ENCODE results near the gene CAPN15. TPM values are rescaled to one million over a fixed set of nuclear protein-coding genes. Genes with fewer than 3 reads are reported as not detected.

CAPN15 gene
- total RNA-seq, 1 experiment from 2014 or later = 76.4 TPM

DNA sequence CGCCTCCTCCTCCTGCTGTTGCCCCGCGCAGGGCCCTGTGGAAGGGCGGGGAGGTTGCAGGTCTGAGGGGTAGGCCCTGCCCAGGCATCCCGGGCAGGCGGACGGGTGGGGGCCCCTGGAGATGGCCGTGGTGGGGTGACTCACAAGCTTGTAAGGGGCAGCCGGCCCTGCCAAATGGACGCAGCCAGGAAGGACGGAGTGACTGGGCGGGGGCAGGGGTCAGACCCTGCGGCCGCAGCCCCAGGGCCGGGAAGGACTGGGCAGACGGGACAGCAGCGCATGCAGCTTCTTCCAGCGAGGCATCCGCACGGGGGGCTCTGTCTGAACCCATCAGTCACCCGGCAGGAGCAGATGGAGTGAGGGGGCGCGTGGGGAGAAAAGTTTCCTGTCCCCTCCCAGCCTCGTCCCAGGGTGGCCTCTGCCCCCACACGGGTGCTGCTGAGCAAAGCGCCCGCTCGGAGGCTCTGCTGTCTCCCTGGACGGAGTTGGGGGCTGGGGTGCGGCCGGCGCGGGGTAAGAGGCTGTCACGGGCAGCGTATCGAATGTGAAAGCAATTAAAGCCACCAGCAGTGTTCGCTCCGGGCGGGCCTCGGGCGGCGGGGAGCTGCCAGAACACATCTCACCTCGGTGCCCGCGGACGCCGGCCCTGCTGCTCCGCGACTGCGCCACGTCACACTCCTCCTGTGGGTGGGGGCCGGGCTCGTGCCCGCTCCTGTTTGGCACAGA, 27.3 kb downstream of the CAPN15 start:
- no CpG with 5 or more reads among the region's 54 CpGs for WGBS (ENCODE audit: extremely low coverage, insufficient read length, low lambda C conversion rate)
- peaks cover 21% of the 10 kb centered on the region for H3K27me3 Mint-ChIP-seq (ENCODE audit: low read depth)

More for the DNA sequence above, 27.3 kb downstream of the CAPN15 start:
- H3K23me2 ChIP-seq (ENCODE audit: insufficient read length, low read depth, low read length, poor library complexity, severe bottlenecking) = no peaks in the 10 kb centered on the region
- no peak overlapping the region for H4K8ac ChIP-seq (replicated peaks; ENCODE audit: insufficient read length, low read depth, low read length)
- no peak overlapping the region for H3K14ac ChIP-seq (ENCODE audit: insufficient read depth, low read length)
- H4K20me1 ChIP-seq (ENCODE audit: control insufficient read depth, insufficient read depth, insufficient read length) = no peaks in the 10 kb centered on the region
- H2BK20ac ChIP-seq (ENCODE audit: low read depth, low read length, poor library complexity, severe bottlenecking) = no peak overlapping the region
- H3K18ac ChIP-seq (ENCODE audit: insufficient read length, low read depth, low read length) = no peak overlapping the region
- H3T11ph ChIP-seq (ENCODE audit: low read length) = no peak overlapping the region
- H2BK120ac ChIP-seq (ENCODE audit: low read depth, low read length, poor library complexity, severe bottlenecking) = no peak overlapping the region
- no peak overlapping the region for H2BK5ac ChIP-seq (ENCODE audit: insufficient read length, low read length)
- H3K79me2 ChIP-seq (ENCODE audit: insufficient read depth, low read length) = no peaks in the 10 kb centered on the region
- H2AK5ac ChIP-seq (ENCODE audit: insufficient read length, low read length) = no peak overlapping the region
- H3K27ac ChIP-seq (ENCODE audit: insufficient read length, low read depth, low read length) = no peak overlapping the region
- no peak overlapping the region for H3K9ac ChIP-seq (ENCODE audit: extremely low read depth, insufficient read length, low read length)
- H2BK15ac ChIP-seq (ENCODE audit: low read depth, low read length) = no peak overlapping the region
- H3K23ac ChIP-seq (ENCODE audit: insufficient read length, low read depth, low read length) = no peak overlapping the region
- H3K56ac ChIP-seq (ENCODE audit: insufficient read length, low read depth, low read length) = no peak overlapping the region
- no peak overlapping the region for H2AFZ ChIP-seq (ENCODE audit: low read length)
- no peak overlapping the region for H2BK12ac ChIP-seq (ENCODE audit: insufficient read length, low read depth, low read length)
- H3K4me1 ChIP-seq (ENCODE audit: insufficient read depth, low read length) = no peaks in the 10 kb centered on the region
- Mint-ChIP-seq H3K4me1 (no peaks in the 10 kb centered on the region), H3K4me3 (no peak overlapping the region), H3K9me3 (no peaks in the 10 kb centered on the region), H3K27ac (no peak overlapping the region), H3K36me3 (ENCODE audit: insufficient read depth in 1 of 3, low read depth in 3 of 3) (peaks cover 0 to 6% (median 2%) of the 10 kb centered on the region in 3 experiments; a peak in 3 of 7 replicates)
- H4K5ac ChIP-seq (ENCODE audit: insufficient read length, low read depth, low read length) = no peak overlapping the region
- TF ChIP-seq, protein P1, sequence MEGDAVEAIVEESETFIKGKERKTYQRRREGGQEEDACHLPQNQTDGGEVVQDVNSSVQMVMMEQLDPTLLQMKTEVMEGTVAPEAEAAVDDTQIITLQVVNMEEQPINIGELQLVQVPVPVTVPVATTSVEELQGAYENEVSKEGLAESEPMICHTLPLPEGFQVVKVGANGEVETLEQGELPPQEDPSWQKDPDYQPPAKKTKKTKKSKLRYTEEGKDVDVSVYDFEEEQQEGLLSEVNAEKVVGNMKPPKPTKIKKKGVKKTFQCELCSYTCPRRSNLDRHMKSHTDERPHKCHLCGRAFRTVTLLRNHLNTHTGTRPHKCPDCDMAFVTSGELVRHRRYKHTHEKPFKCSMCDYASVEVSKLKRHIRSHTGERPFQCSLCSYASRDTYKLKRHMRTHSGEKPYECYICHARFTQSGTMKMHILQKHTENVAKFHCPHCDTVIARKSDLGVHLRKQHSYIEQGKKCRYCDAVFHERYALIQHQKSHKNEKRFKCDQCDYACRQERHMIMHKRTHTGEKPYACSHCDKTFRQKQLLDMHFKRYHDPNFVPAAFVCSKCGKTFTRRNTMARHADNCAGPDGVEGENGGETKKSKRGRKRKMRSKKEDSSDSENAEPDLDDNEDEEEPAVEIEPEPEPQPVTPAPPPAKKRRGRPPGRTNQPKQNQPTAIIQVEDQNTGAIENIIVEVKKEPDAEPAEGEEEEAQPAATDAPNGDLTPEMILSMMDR (conservative IDR thresholded peaks at IDR 0.05) = no peak
- no peaks in the 10 kb centered on the region for H3K9me3 ChIP-seq (ENCODE audit: control insufficient read depth, low read depth, low read length)
- no peak for DNase-seq
- H3K79me1 ChIP-seq (ENCODE audit: insufficient read depth, low read depth, low read length, poor library complexity, severe bottlenecking) = no peaks in the 10 kb centered on the region
- peaks cover 2% of the 10 kb centered on the region; the same call in 1 of the 2 replicates for H3K27me3 ChIP-seq (ENCODE audit: insufficient read depth, low read length)
- H4K91ac ChIP-seq (ENCODE audit: insufficient read length, low read depth, low read length) = no peak overlapping the region
- no peak overlapping the region for H3K4ac ChIP-seq (ENCODE audit: low read depth, low read length)
- H3K4me2 ChIP-seq (ENCODE audit: insufficient read depth, insufficient read length, low read length) = no peak overlapping the region

All from H9 (cell line).